Fibroblast of villous mesenchyme (primary cell): ENCODE measurements around the gene ZNF655. TPM values are rescaled to one million over a fixed set of nuclear protein-coding genes. Genes with fewer than 3 reads are reported as not detected.

Experiments
- DNase-seq: peaks from one replicate; pipeline ENCODE4 v3.0.0-alpha.2; 2010; ENCODE audit warnings: low read depth
- H3K4me3 ChIP-seq: 2 replicates; pipeline ENCODE4 v1.5.1; 2011; ENCODE audit warnings: low read depth, mild to moderate bottlenecking, low read length
- total RNA-seq: library from RNA; depleted of rRNA; stranded (reverse); fragments of >200 nt; gene quantifications from 2 replicates; pipeline ENCODE4 v1.2.3, GENCODE V29; 2012
- TF ChIP-seq, protein P1 (sequence below): IDR thresholded peaks from 2 replicates; pipeline ENCODE4 v1.5.1; 2012; ENCODE audit warnings: low read depth, mild to moderate bottlenecking, low read length; ENCODE audit not compliant: insufficient read depth

The ZNF655 gene
- total RNA-seq, 1 donor = 88.5 TPM

- DNase-seq = no peak
- TF ChIP-seq, protein P1, sequence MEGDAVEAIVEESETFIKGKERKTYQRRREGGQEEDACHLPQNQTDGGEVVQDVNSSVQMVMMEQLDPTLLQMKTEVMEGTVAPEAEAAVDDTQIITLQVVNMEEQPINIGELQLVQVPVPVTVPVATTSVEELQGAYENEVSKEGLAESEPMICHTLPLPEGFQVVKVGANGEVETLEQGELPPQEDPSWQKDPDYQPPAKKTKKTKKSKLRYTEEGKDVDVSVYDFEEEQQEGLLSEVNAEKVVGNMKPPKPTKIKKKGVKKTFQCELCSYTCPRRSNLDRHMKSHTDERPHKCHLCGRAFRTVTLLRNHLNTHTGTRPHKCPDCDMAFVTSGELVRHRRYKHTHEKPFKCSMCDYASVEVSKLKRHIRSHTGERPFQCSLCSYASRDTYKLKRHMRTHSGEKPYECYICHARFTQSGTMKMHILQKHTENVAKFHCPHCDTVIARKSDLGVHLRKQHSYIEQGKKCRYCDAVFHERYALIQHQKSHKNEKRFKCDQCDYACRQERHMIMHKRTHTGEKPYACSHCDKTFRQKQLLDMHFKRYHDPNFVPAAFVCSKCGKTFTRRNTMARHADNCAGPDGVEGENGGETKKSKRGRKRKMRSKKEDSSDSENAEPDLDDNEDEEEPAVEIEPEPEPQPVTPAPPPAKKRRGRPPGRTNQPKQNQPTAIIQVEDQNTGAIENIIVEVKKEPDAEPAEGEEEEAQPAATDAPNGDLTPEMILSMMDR = no peak
Measured at GRCh38 chr7:99606531-99606930, 48.1 kb downstream of the ZNF655 start.

GRCh38 chr7:99607548-99607947 is 49.1 kb downstream of the ZNF655 start:
- TF ChIP-seq, protein P1 = no peak

More at GRCh38 chr7:99606531-99606930, 48.1 kb downstream of the ZNF655 start:
- H3K4me3 ChIP-seq = no peak overlapping the region

DNA sequence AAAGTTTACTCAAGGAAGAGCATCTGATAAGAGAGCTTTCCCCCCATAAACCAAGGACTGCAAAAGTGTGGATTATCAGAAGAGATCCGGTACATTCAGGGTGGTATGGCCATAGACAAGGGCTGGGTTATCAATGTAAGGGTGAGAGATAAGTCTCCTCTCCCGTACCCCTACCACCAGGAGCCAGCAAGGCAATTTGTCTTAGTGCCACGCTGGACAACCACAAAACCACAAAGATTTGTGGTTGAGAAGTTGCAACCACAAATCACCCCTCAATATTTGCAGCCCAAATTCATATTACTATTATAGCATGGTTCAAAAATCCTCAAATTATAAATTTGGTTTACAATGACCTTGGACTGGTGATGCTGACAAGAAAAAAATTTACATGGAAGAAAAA is 56.1 kb downstream of the ZNF655 start:
- TF ChIP-seq, protein P1 = no peak
- H3K4me3 ChIP-seq = no peak overlapping the region
- no peak for DNase-seq

More at GRCh38 chr7:99607548-99607947, 49.1 kb downstream of the ZNF655 start:
- DNase-seq = no peak
- H3K4me3 ChIP-seq = no peak overlapping the region

GRCh38 chr7:99615989-99616358 is 57.5 kb downstream of the ZNF655 start:
- TF ChIP-seq, protein P1 = no peak
- peak overlapping the region; percentile 94 for H3K4me3 ChIP-seq
- DNase-seq = no peak

- DNase-seq = peak; percentile 91
- peak within 1 kb of the TSS; percentile 94 for H3K4me3 ChIP-seq
- TF ChIP-seq, protein P1 = peak; percentile 47
Measured at GRCh38 chr7:99616359-99617191, 58.1 kb downstream of the ZNF655 start, which contains the start of gene ZSCAN25. ZSCAN25 (plus strand) TSS chr7:99616946; CDS start chr7:99619607, 2,661 bp downstream.

- peak overlapping the region; percentile 94 for H3K4me3 ChIP-seq
- TF ChIP-seq, protein P1 = no peak
- DNase-seq = no peak
Measured at GRCh38 chr7:99617192-99617781, 58.8 kb downstream of the ZNF655 start.
